Natural killer cell (primary cell): ENCODE measurements around the gene FHDC1. TPM values are rescaled to one million over a fixed set of nuclear protein-coding genes. Genes with fewer than 3 reads are reported as not detected.

ENCODE experiments used
- ATAC-seq, 3 donors: fragments of 150-1000 bp in 2 of 3; fragments of 200-7000 bp in 1 of 3; cut with Tn5 transposase; 1 replicate in 1 of 3; 2 replicates in 2 of 3; pipeline ENCODE4 v1.10.0; 2021; ENCODE audit warnings: mild to moderate bottlenecking in 2 of 3, moderate library complexity in 2 of 3
- DNase-seq, 2 donors: peaks; one replicate each; pipeline versions ENCODE4 v3.0.0 to v3.0.0-alpha.2; 2013 to 2021; ENCODE audit warnings: mixed read lengths in 1 of 2
- H3K27ac ChIP-seq: one replicate; pipeline ENCODE4 v1.5.1; 2013; ENCODE audit warnings: mild to moderate bottlenecking, low read length
- H3K27me3 ChIP-seq: one replicate; pipeline ENCODE4 v1.6.1; 2013; ENCODE audit warnings: low read length; ENCODE audit not compliant: control insufficient read depth, insufficient read depth
- H3K36me3 ChIP-seq: one replicate; pipeline ENCODE4 v1.6.1; 2013; ENCODE audit warnings: low read length; ENCODE audit not compliant: control insufficient read depth, insufficient read depth
- H3K4me1 ChIP-seq: one replicate; pipeline ENCODE4 v1.6.1; 2013; ENCODE audit warnings: low read length; ENCODE audit not compliant: control insufficient read depth, insufficient read depth
- H3K4me3 ChIP-seq: one replicate; pipeline ENCODE4 v1.5.1; 2013; ENCODE audit warnings: low read length
- H3K9me3 ChIP-seq: one replicate; pipeline ENCODE4 v1.6.1; 2013; ENCODE audit warnings: low read length; ENCODE audit not compliant: control insufficient read depth, insufficient read depth
- H3K27ac Mint-ChIP-seq, 2 donors: one replicate each; pipeline ENCODE4 v1.8.0; 2022; ENCODE audit warnings: mild to moderate bottlenecking in 2 of 2, mixed read lengths in 2 of 2, moderate library complexity in 1 of 2
- H3K27me3 Mint-ChIP-seq, 2 donors: one replicate each; pipeline ENCODE4 v1.8.0; 2022; ENCODE audit warnings: low read depth in 2 of 2, mixed read lengths in 2 of 2
- H3K36me3 Mint-ChIP-seq: one replicate; pipeline ENCODE4 v1.8.0; 2022; ENCODE audit warnings: mixed read lengths
- H3K4me1 Mint-ChIP-seq, 2 donors: one replicate each; pipeline ENCODE4 v1.8.0; 2022; ENCODE audit warnings: mixed read lengths in 2 of 2
- H3K4me3 Mint-ChIP-seq: one replicate; pipeline ENCODE4 v1.8.0; 2022; ENCODE audit warnings: mild to moderate bottlenecking, moderate library complexity, mixed read lengths
- H3K9me3 Mint-ChIP-seq, 2 donors: one replicate each; pipeline ENCODE4 v1.8.0; 2022; ENCODE audit warnings: mixed read lengths in 2 of 2
- WGBS: methylation state at CpG from one replicate; pipeline ENCODE4 v1.1.7; 2013; ENCODE audit warnings: missing lambda C conversion rate; ENCODE audit not compliant: insufficient coverage; 5-methylcytosine and 5-hydroxymethylcytosine counted together
- intact Hi-C: fragments of 100-400 bp; cut with micrococcal nuclease; formaldehyde crosslinking; loops from one replicate; pipeline ENCODE4 v1.14.2; 2022
- total RNA-seq, 4 donors: library from RNA; stranded (reverse); fragments of 120-200 nt in 1 of 4; gene quantifications; one replicate each; pipeline versions ENCODE4 v1.2.3 to v1.2.4, GENCODE V29; 2013 to 2022
- TF ChIP-seq, protein P1 (sequence below): fragments of 200-600 bp; IDR thresholded peaks from one replicate; pipeline ENCODE4 v1.8.0; 2022; ENCODE audit warnings: antibody characterized with exemption

FHDC1 gene
- total RNA-seq, 3 donors from 2014 or later (not counting 1 experiment from before 2014, with no cell fraction given): 0.10 to 0.23 (median 0.16) TPM

DNA sequence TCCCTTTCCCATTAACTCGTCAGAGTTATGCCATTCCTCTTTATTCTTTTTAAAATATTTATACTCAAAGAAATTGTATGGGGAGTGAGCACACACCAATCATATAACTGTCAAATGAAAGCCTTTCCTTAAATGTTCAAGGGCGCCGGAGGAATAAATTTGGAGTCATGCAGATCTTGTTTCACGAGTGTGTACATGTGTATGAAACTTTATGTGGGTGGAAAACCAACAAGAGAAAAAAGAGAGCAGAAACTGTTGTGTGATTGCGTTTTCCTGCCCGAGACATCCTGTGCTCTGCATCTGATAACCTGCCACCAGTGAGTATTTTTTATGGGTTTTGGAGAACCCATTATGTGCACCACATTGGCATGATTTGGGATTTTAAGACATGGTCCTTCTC, 88.3 kb downstream of the FHDC1 start:
- no peak overlapping the region for H3K4me3 ChIP-seq
- H3K9me3 Mint-ChIP-seq: peaks cover 4 to 8% of the 10 kb centered on the region in 2 donors
- no peaks in the 10 kb centered on the region for H3K36me3 ChIP-seq
- DNase-seq (no peak), ATAC-seq (no peak)
- intact Hi-C loops: no loop called here
- H3K9me3 ChIP-seq: peaks cover 23% of the 10 kb centered on the region
- H3K36me3 Mint-ChIP-seq: peaks cover 6% of the 10 kb centered on the region
- H3K27me3 ChIP-seq: no peaks in the 10 kb centered on the region
- no peak overlapping the region for H3K4me3 Mint-ChIP-seq
- H3K27ac ChIP-seq: no peak overlapping the region
- H3K27ac Mint-ChIP-seq: no peak overlapping the region
- TF ChIP-seq, protein P1, sequence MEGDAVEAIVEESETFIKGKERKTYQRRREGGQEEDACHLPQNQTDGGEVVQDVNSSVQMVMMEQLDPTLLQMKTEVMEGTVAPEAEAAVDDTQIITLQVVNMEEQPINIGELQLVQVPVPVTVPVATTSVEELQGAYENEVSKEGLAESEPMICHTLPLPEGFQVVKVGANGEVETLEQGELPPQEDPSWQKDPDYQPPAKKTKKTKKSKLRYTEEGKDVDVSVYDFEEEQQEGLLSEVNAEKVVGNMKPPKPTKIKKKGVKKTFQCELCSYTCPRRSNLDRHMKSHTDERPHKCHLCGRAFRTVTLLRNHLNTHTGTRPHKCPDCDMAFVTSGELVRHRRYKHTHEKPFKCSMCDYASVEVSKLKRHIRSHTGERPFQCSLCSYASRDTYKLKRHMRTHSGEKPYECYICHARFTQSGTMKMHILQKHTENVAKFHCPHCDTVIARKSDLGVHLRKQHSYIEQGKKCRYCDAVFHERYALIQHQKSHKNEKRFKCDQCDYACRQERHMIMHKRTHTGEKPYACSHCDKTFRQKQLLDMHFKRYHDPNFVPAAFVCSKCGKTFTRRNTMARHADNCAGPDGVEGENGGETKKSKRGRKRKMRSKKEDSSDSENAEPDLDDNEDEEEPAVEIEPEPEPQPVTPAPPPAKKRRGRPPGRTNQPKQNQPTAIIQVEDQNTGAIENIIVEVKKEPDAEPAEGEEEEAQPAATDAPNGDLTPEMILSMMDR: no peak
- 83% methylated on average over 5 of the region's 6 CpGs for WGBS
- H3K27me3 Mint-ChIP-seq: peaks cover 0 to 5% of the 10 kb centered on the region in 2 donors
- H3K4me1 ChIP-seq: no peaks in the 10 kb centered on the region
- no peaks in the 10 kb centered on the region for H3K4me1 Mint-ChIP-seq

DNA sequence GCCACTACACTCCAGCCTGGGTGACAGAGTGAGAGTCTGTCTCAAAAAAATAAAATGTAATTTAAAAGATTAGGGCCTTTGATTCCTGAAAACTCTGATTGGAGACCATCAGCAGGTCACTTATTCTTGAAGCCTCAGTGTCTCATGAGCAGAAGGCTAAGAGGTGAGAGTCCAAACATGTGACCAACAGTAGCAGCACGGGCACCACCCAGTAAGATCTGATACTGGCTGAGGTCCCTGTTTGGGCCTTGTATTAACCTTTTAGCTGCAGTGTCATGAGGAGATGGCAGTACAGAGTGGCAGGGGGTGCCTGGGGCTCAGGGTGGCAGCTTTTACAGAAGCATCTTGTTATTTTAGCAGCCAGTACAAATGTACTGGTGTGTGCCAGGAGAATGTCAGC, 89.3 kb downstream of the FHDC1 start:
- Mint-ChIP-seq H3K27ac (no peak overlapping the region), H3K27me3 (peaks cover 0 to 12% of the 10 kb centered on the region in 2 donors), H3K4me3 (no peak overlapping the region), H3K36me3 (peaks cover 12% of the 10 kb centered on the region), H3K4me1 (no peaks in the 10 kb centered on the region), H3K9me3 (peaks cover 7 to 12% of the 10 kb centered on the region in 2 donors)
- no peak for DNase-seq
- TF ChIP-seq, protein P1: no peak
- no peak overlapping the region for H3K27ac ChIP-seq
- H3K4me1 ChIP-seq: no peaks in the 10 kb centered on the region
- H3K4me3 ChIP-seq: no peak overlapping the region
- ATAC-seq: no peak
- H3K9me3 ChIP-seq: peaks cover 28% of the 10 kb centered on the region
- intact Hi-C loops: no loop called here
- no peaks in the 10 kb centered on the region for H3K27me3 ChIP-seq
- no peaks in the 10 kb centered on the region for H3K36me3 ChIP-seq
- WGBS: 65% methylated on average over 1 of the region's 1 CpG

DNA sequence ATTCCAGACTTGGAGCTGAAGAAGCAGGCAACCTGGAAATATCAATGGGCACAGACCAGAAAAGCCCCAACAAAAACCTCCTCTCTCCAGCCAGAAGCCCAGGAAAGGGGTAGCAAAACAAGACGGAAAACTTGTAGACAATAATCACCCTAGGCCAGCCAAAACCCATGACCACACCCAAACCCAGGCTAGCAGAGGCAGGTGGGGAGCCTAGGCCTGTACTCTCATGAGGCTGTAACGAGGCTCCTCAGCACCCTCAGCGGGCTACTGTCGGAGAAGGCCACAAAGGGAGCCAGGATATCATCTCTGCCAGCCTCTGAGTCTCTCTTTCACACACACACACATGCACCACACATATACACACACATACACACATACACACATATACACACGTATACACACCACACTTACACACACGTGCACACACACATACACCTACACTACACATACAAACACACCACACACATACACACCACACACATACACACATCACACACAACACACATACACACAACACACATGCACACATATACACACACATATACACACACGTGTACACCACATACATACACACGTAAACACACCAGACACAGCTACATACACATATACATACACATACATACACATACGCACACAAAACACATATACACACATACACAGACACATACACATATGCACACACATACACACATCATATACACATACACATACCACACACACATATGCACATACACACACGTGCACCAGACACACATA, 90.6 kb downstream of the FHDC1 start:
- Histone ChIP-seq H3K4me3 (no peak overlapping the region), H3K36me3 (no peaks in the 10 kb centered on the region), H3K27ac (no peak overlapping the region), H3K9me3 (peaks cover 28% of the 10 kb centered on the region), H3K27me3 (no peaks in the 10 kb centered on the region), H3K4me1 (no peaks in the 10 kb centered on the region)
- Mint-ChIP-seq H3K4me3 (no peak overlapping the region), H3K4me1 (no peaks in the 10 kb centered on the region), H3K27me3 (peaks cover 0 to 12% of the 10 kb centered on the region in 2 donors), H3K27ac (no peak overlapping the region), H3K9me3 (peaks cover 7 to 13% of the 10 kb centered on the region in 2 donors), H3K36me3 (peaks cover 13% of the 10 kb centered on the region)
- intact Hi-C loops: no loop called here
- TF ChIP-seq, protein P1: no peak
- ATAC-seq (peak in 1 of 3 donors; percentile 30), DNase-seq (no peak)
- 90% methylated on average over 10 of the region's 10 CpGs for WGBS
